Stimulated activated naive CD8-positive, alpha-beta T cell treated with anti-CD3 and anti-CD28 coated beads, Interleukin-15, amount 100 ng/mL, for 72 hours (primary cell): Measurements from ENCODE around the gene SGMS1.
"Not testable (repeated sequence)": the region's sequence is repeated elsewhere in the genome, so short reads cannot be mapped to it uniquely, and the experiment has no call there.

Experiments
- ATAC-seq: fragments of 150-1000 bp; cut with Tn5 transposase; 2 replicates; pipeline ENCODE4 v1.10.0; 2021; ENCODE audit warnings: mild to moderate bottlenecking, moderate library complexity
- DNase-seq, 2 donors: peaks; one replicate each; pipeline ENCODE4 v3.0.0; 2021 to 2022
- H3K27ac Mint-ChIP-seq, 2 donors: one replicate each; pipeline ENCODE4 v1.8.0; 2022; ENCODE audit warnings: mild to moderate bottlenecking in 2 of 2, mixed read lengths in 2 of 2, moderate library complexity in 2 of 2
- H3K27me3 Mint-ChIP-seq: one replicate; pipeline ENCODE4 v1.8.0; 2022; ENCODE audit warnings: mixed read lengths
- H3K4me1 Mint-ChIP-seq: one replicate; pipeline ENCODE4 v1.8.0; 2022; ENCODE audit warnings: mild to moderate bottlenecking, mixed read lengths
- H3K4me3 Mint-ChIP-seq, 2 donors: one replicate each; pipeline ENCODE4 v1.8.0; 2022; ENCODE audit warnings: mild to moderate bottlenecking in 2 of 2, mixed read lengths in 2 of 2, moderate library complexity in 1 of 2
- H3K9me3 Mint-ChIP-seq, 2 donors: one replicate each; pipeline ENCODE4 v1.8.0; 2022; ENCODE audit warnings: mixed read lengths in 2 of 2

The SGMS1 gene

GRCh38 chr10:50484550-50484949 lies 139.2 kb downstream of the SGMS1 start:
- H3K27me3 Mint-ChIP-seq, ATAC-seq, H3K27ac Mint-ChIP-seq, DNase-seq, H3K4me3 Mint-ChIP-seq: not testable (repeated sequence)
- Mint-ChIP-seq H3K4me1 (peaks cover 12% of the 10 kb centered on the region), H3K9me3 (peaks cover 28 to 42% of the 10 kb centered on the region in 2 donors)

GRCh38 chr10:50480054-50481007 lies 143.4 kb downstream of the SGMS1 start:
- no peaks in the 10 kb centered on the region for H3K27me3 Mint-ChIP-seq
- H3K9me3 Mint-ChIP-seq: peaks cover 22 to 57% of the 10 kb centered on the region in 2 donors
- no peak for ATAC-seq
- no peak overlapping the region for H3K4me3 Mint-ChIP-seq
- H3K4me1 Mint-ChIP-seq: no peaks in the 10 kb centered on the region
- no peak overlapping the region for H3K27ac Mint-ChIP-seq
- no peak for DNase-seq

GRCh38 chr10:50477287-50478203 lies 146.2 kb downstream of the SGMS1 start:
- DNase-seq (no peak), ATAC-seq (no peak)
- H3K4me1 Mint-ChIP-seq: peaks cover 12% of the 10 kb centered on the region
- peaks cover 10 to 35% of the 10 kb centered on the region in 2 donors for H3K9me3 Mint-ChIP-seq
- no peak overlapping the region for H3K27ac Mint-ChIP-seq
- H3K27me3 Mint-ChIP-seq: no peaks in the 10 kb centered on the region
- no peak overlapping the region for H3K4me3 Mint-ChIP-seq

GRCh38 chr10:50473756-50474155 lies 150.0 kb downstream of the SGMS1 start:
- no peak overlapping the region for H3K27ac Mint-ChIP-seq
- ATAC-seq (no peak), DNase-seq (no peak)
- H3K9me3 Mint-ChIP-seq: peaks cover 6 to 29% of the 10 kb centered on the region in 2 donors
- no peaks in the 10 kb centered on the region for H3K27me3 Mint-ChIP-seq
- H3K4me3 Mint-ChIP-seq: no peak overlapping the region
- H3K4me1 Mint-ChIP-seq: peaks cover 42% of the 10 kb centered on the region

- H3K27ac Mint-ChIP-seq: peak overlapping the region in 1 of 2 donors; percentile 35
Observed at GRCh38 chr10:50472914-50473313, 150.8 kb downstream of the SGMS1 start.

GRCh38 chr10:50471583-50471975 lies 152.2 kb downstream of the SGMS1 start:
- H3K4me3 Mint-ChIP-seq: no peak overlapping the region
- peaks cover 63% of the 10 kb centered on the region for H3K4me1 Mint-ChIP-seq
- H3K9me3 Mint-ChIP-seq: peaks cover 6 to 12% of the 10 kb centered on the region in 2 donors
- H3K27me3 Mint-ChIP-seq: no peaks in the 10 kb centered on the region
- ATAC-seq (no peak), DNase-seq (no peak)
- no peak overlapping the region for H3K27ac Mint-ChIP-seq

More at GRCh38 chr10:50472914-50473313, 150.8 kb downstream of the SGMS1 start:
- H3K4me1 Mint-ChIP-seq: peaks cover 51% of the 10 kb centered on the region
- peaks cover 6 to 26% of the 10 kb centered on the region in 2 donors for H3K9me3 Mint-ChIP-seq
- H3K27me3 Mint-ChIP-seq: no peaks in the 10 kb centered on the region
- no peak for ATAC-seq
- H3K4me3 Mint-ChIP-seq: no peak overlapping the region
- DNase-seq: no peak

GRCh38 chr10:50470798-50471582 lies 152.8 kb downstream of the SGMS1 start:
- Mint-ChIP-seq H3K27ac (no peak overlapping the region), H3K27me3 (no peaks in the 10 kb centered on the region), H3K4me1 (peaks cover 63% of the 10 kb centered on the region), H3K9me3 (peaks cover under 1 to 7% of the 10 kb centered on the region in 2 donors), H3K4me3 (no peak overlapping the region)
- DNase-seq (no peak), ATAC-seq (no peak)

- Mint-ChIP-seq H3K9me3 (peaks cover 0 to under 1% of the 10 kb centered on the region in 2 donors), H3K4me3 (no peak overlapping the region), H3K4me1 (peaks cover 63% of the 10 kb centered on the region), H3K27ac (no peak overlapping the region), H3K27me3 (no peaks in the 10 kb centered on the region)
- peak; percentile 69 for ATAC-seq
- DNase-seq: no peak
Observed at GRCh38 chr10:50470345-50470744, 153.4 kb downstream of the SGMS1 start.

GRCh38 chr10:50469778-50470193 lies 154.0 kb downstream of the SGMS1 start:
- Mint-ChIP-seq H3K9me3 (no peaks in the 10 kb centered on the region), H3K27me3 (no peaks in the 10 kb centered on the region), H3K27ac (no peak overlapping the region), H3K4me3 (no peak overlapping the region), H3K4me1 (peaks cover 62% of the 10 kb centered on the region)
- ATAC-seq: no peak
- no peak for DNase-seq

- Mint-ChIP-seq H3K4me1 (peaks cover 57% of the 10 kb centered on the region), H3K9me3 (no peaks in the 10 kb centered on the region), H3K4me3 (no peak overlapping the region), H3K27me3 (no peaks in the 10 kb centered on the region), H3K27ac (no peak overlapping the region)
- DNase-seq (no peak), ATAC-seq (no peak)
Observed at GRCh38 chr10:50469288-50469687, 154.5 kb downstream of the SGMS1 start.

- H3K27me3 Mint-ChIP-seq: no peaks in the 10 kb centered on the region
- no peak for DNase-seq
- no peak overlapping the region for H3K4me3 Mint-ChIP-seq
- no peak for ATAC-seq
- H3K4me1 Mint-ChIP-seq: peaks cover 49% of the 10 kb centered on the region
- H3K9me3 Mint-ChIP-seq: no peaks in the 10 kb centered on the region
- H3K27ac Mint-ChIP-seq: no peak overlapping the region
Observed at GRCh38 chr10:50467209-50467608, 156.5 kb downstream of the SGMS1 start.

GRCh38 chr10:50464004-50464409 lies 159.7 kb downstream of the SGMS1 start:
- no peak for DNase-seq
- Mint-ChIP-seq H3K27me3 (no peaks in the 10 kb centered on the region), H3K4me1 (peaks cover 23% of the 10 kb centered on the region), H3K4me3 (no peak overlapping the region), H3K9me3 (peaks cover 0 to 3% of the 10 kb centered on the region in 2 donors), H3K27ac (no peak overlapping the region)
- ATAC-seq: no peak

GRCh38 chr10:50461834-50462233 lies 161.9 kb downstream of the SGMS1 start:
- Mint-ChIP-seq H3K4me1 (peaks cover 1% of the 10 kb centered on the region), H3K27ac (no peak overlapping the region), H3K27me3 (no peaks in the 10 kb centered on the region), H3K4me3 (no peak overlapping the region), H3K9me3 (peaks cover 0 to 3% of the 10 kb centered on the region in 2 donors)
- ATAC-seq: no peak
- no peak for DNase-seq

GRCh38 chr10:50461123-50461522 lies 162.6 kb downstream of the SGMS1 start:
- no peaks in the 10 kb centered on the region for H3K27me3 Mint-ChIP-seq
- ATAC-seq (no peak), DNase-seq (no peak)
- no peak overlapping the region for H3K4me3 Mint-ChIP-seq
- H3K4me1 Mint-ChIP-seq: no peaks in the 10 kb centered on the region
- no peak overlapping the region for H3K27ac Mint-ChIP-seq
- peaks cover 0 to 3% of the 10 kb centered on the region in 2 donors for H3K9me3 Mint-ChIP-seq

GRCh38 chr10:50456719-50457118 lies 167.0 kb downstream of the SGMS1 start:
- DNase-seq: no peak
- Mint-ChIP-seq H3K4me1 (no peaks in the 10 kb centered on the region), H3K27ac (no peak overlapping the region)

More at GRCh38 chr10:50456719-50457118, 167.0 kb downstream of the SGMS1 start:
- peaks cover 0 to 3% of the 10 kb centered on the region in 2 donors for H3K9me3 Mint-ChIP-seq
- H3K27me3 Mint-ChIP-seq: no peaks in the 10 kb centered on the region
- ATAC-seq: no peak
- no peak overlapping the region for H3K4me3 Mint-ChIP-seq
